WTC11 (cell line): ENCODE data around the gene ZBTB43.

Experiments used
- ATF3 ChIP-seq: sonication (generic); formaldehyde crosslinking; conservative IDR thresholded peaks from 2 replicates; pipeline ENCODE4 v1.8.1; 2022; ENCODE audit warnings: mild to moderate bottlenecking, missing genetic modification reagents
- CTCF ChIP-seq: fragments of 200-600 bp; IDR thresholded peaks from 2 replicates; pipeline ENCODE4 v1.8.0; 2022; ENCODE audit warnings: antibody characterized with exemption
- EMX1 ChIP-seq: fragments of 250-450 bp; sonication (Bioruptor Pico); IDR thresholded peaks from 2 replicates; pipeline ENCODE4 v1.8.0; 2021; ENCODE audit warnings: mild to moderate bottlenecking
- FOXP1 ChIP-seq: sonication (generic); formaldehyde crosslinking; IDR thresholded peaks from 2 replicates; pipeline ENCODE4 v1.8.0; 2022; ENCODE audit warnings: missing genetic modification reagents, mild to moderate bottlenecking, moderate library complexity, borderline replicate concordance
- HMGA2 ChIP-seq: fragments of 250-450 bp; sonication (Bioruptor Pico); IDR thresholded peaks from 2 replicates; pipeline ENCODE4 v1.4.0; 2021; ENCODE audit warnings: mild to moderate bottlenecking, moderate library complexity
- JUN ChIP-seq: sonication (generic); formaldehyde crosslinking; IDR thresholded peaks from 2 replicates; pipeline ENCODE4 v1.8.0; 2023; ENCODE audit warnings: mild to moderate bottlenecking, missing genetic modification reagents
- NR1H2 ChIP-seq: sonication (generic); formaldehyde crosslinking; IDR thresholded peaks from 2 replicates; pipeline ENCODE4 v1.9.0; 2021; ENCODE audit warnings: mild to moderate bottlenecking, moderate library complexity, missing genetic modification reagents
- SMAD3 ChIP-seq: sonication (generic); formaldehyde crosslinking; IDR thresholded peaks from 2 replicates; pipeline ENCODE4 v1.8.0; 2022; ENCODE audit warnings: missing genetic modification reagents, mild to moderate bottlenecking, borderline replicate concordance
- USF1 ChIP-seq: sonication (generic); formaldehyde crosslinking; IDR thresholded peaks from 2 replicates; pipeline ENCODE4 v1.8.0; 2022; ENCODE audit warnings: mild to moderate bottlenecking, missing genetic modification reagents
- USF2 ChIP-seq: sonication (generic); formaldehyde crosslinking; IDR thresholded peaks from 2 replicates; pipeline ENCODE4 v1.8.1; 2023; ENCODE audit warnings: mild to moderate bottlenecking, missing genetic modification reagents, moderate library complexity
- ZNF423 ChIP-seq: fragments of 250-450 bp; sonication (Bioruptor Pico); IDR thresholded peaks from 2 replicates; pipeline ENCODE4 v2.1.2; 2022; ENCODE audit warnings: mild to moderate bottlenecking, moderate library complexity

- TF ChIP-seq USF1 (CRISPR knock-in tag), result no peak
- no peak for TF ChIP-seq NR1H2 (CRISPR knock-in tag)
- no peak for TF ChIP-seq SMAD3
- TF ChIP-seq CTCF, result no peak
- TF ChIP-seq EMX1, result no peak
- no peak for TF ChIP-seq JUN
- TF ChIP-seq USF2 (CRISPR knock-in tag), result no peak
- no peak for TF ChIP-seq ZNF423 (CRISPR knock-in tag)
- no peak for TF ChIP-seq HMGA2
- TF ChIP-seq FOXP1, result no peak
- TF ChIP-seq ATF3 (CRISPR knock-in tag), result no peak
Measured at GRCh38 chr9:126755317-126755875, 49.4 kb upstream of the ZBTB43 start.
